ENCODE measurements around the gene PARD6G. TPM values are rescaled to one million over a fixed set of nuclear protein-coding genes. Genes with fewer than 3 reads are reported as not detected.

The PARD6G gene
- total and polyA plus RNA-seq, 7 donors, result 0.22 to 1.5 (median 1.1) TPM

DNA sequence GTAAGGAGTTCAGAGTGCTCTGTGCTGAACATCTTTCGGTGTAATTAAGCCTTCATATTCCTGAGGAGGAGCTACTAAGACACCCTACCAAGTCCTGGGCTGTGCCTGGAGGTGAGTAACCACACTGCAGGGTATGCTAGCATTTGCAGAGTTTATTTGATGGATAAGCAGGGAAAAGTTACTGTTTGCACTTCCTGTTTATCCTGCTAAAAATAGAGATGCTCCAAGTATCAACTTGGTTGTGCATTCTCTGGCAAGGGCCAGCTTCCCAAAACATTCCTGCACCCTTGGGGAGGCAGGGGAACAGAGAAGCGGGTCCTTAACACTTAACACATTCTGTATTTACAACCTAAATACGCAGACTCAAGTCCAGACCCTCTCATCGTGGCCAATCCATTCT is 49.8 kb downstream of the PARD6G start:
- DNase-seq, result no peak
- TF ChIP-seq, protein P1, sequence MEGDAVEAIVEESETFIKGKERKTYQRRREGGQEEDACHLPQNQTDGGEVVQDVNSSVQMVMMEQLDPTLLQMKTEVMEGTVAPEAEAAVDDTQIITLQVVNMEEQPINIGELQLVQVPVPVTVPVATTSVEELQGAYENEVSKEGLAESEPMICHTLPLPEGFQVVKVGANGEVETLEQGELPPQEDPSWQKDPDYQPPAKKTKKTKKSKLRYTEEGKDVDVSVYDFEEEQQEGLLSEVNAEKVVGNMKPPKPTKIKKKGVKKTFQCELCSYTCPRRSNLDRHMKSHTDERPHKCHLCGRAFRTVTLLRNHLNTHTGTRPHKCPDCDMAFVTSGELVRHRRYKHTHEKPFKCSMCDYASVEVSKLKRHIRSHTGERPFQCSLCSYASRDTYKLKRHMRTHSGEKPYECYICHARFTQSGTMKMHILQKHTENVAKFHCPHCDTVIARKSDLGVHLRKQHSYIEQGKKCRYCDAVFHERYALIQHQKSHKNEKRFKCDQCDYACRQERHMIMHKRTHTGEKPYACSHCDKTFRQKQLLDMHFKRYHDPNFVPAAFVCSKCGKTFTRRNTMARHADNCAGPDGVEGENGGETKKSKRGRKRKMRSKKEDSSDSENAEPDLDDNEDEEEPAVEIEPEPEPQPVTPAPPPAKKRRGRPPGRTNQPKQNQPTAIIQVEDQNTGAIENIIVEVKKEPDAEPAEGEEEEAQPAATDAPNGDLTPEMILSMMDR (IDR thresholded peaks at IDR 0.05), result no peak
- H3K4me1 ChIP-seq, result no peaks in the 10 kb centered on the region
- no peak overlapping the region for H3K4me3 ChIP-seq
- H3K27ac ChIP-seq, result no peak overlapping the region
- intact Hi-C loops (cut with DNase I), result no loop called here
- H3K36me3 ChIP-seq (ENCODE audit: insufficient read depth in 1 of 2, low read depth in 1 of 2), result no peaks in the 10 kb centered on the region
- no peaks in the 10 kb centered on the region for H3K9me3 ChIP-seq
- WGBS, 3 donors, result 66 to 70% (median 67%) methylated on average over 4 of the region's 4 CpGs
- H3K27me3 ChIP-seq (ENCODE audit: insufficient read depth in 3 of 3, low read length in 2 of 3), result no peaks in the 10 kb centered on the region
- no peak for ATAC-seq

DNA sequence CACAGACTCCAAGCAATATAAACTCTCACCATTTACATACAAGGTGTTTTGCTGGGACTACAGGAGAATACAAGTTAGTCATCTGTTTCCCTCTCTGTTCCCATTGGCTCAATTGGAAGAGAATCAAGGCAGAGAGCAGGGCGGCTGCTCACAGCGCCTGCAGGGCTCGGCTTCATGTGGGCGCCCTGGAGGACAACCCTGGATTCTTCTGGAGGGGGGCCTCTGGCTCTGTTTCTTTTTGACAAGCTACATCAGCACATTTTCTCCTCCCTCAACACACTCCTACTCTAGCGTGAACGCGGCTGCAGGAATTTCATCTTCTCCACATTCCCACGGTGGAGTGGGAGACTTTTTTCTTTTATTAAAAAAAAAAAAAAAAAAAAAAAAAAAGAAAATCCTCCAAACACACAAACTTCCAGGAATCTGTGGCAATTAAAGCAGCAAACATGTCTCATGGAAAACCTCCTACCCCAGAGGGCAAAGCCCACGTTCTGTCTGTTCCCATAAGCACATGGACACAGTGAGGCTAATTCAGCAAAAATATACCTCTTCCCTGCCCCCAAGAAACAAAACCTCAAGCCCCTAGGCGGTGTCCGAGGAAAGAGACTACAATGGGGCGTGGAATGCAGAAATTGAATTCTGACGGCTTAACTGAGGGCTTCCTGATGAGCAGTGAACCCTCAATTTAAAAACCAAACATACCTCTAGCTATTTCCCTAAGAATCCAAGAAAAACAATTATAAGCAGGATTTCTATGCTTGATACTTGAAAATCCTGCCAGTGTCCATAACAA is 50.6 kb downstream of the PARD6G start:
- intact Hi-C loops (cut with DNase I), result no loop called here
- Histone ChIP-seq H3K27ac (no peak overlapping the region), H3K4me1 (no peaks in the 10 kb centered on the region), H3K27me3 (ENCODE audit: insufficient read depth in 3 of 3, low read length in 2 of 3) (no peaks in the 10 kb centered on the region), H3K4me3 (no peak overlapping the region), H3K36me3 (ENCODE audit: insufficient read depth in 1 of 2, low read depth in 1 of 2) (no peaks in the 10 kb centered on the region), H3K9me3 (no peaks in the 10 kb centered on the region)
- no peak for ATAC-seq
- TF ChIP-seq, protein P1 (IDR thresholded peaks at IDR 0.05), result no peak
- WGBS, 3 donors, result 62 to 69% (median 65%) methylated on average over 13 of the region's 13 CpGs
- DNase-seq, result no peak

GRCh38 chr18:80194874-80195570 is 52.3 kb downstream of the PARD6G start:
- DNase-seq, result no peak
- TF ChIP-seq, protein P1 (IDR thresholded peaks at IDR 0.05), result no peak
- no peaks in the 10 kb centered on the region for H3K36me3 ChIP-seq (ENCODE audit: insufficient read depth in 1 of 2, low read depth in 1 of 2)
- no peak overlapping the region for H3K27ac ChIP-seq
- 75 to 90% (median 81%) methylated on average over 15 of the region's 15 CpGs for WGBS, 3 donors
- H3K27me3 ChIP-seq (ENCODE audit: insufficient read depth in 3 of 3, low read length in 2 of 3), result no peaks in the 10 kb centered on the region
- ATAC-seq, result no peak
- no peak overlapping the region for H3K4me3 ChIP-seq
- intact Hi-C loops (cut with DNase I), result no loop called here
- H3K4me1 ChIP-seq, result no peaks in the 10 kb centered on the region
- no peaks in the 10 kb centered on the region for H3K9me3 ChIP-seq

DNA sequence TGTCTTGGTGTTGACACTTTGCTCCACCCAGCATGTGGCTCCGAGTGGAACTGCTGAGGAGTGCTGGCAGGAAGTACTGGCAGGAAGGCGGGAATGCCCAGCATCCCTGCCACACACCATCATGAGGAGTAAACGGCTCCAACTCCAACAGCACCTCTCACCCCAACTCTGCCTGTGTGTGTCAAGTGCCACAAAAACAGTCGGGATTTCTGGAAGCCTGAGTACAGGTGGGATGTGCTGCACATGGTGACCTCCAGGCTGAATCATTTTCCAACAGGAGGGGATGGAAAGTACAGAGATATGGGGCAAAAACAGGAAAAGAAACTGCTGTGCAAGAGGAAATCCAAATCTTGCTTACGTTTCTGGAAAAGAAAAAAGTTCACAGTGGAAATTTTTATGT is 53.6 kb downstream of the PARD6G start:
- TF ChIP-seq, protein P1 (IDR thresholded peaks at IDR 0.05), result no peak
- Histone ChIP-seq H3K9me3 (no peaks in the 10 kb centered on the region), H3K27ac (no peak overlapping the region), H3K27me3 (ENCODE audit: insufficient read depth in 3 of 3, low read length in 2 of 3) (peaks cover 0 to 1% (median 0%) of the 10 kb centered on the region in 3 donors), H3K4me3 (no peak overlapping the region), H3K4me1 (no peaks in the 10 kb centered on the region), H3K36me3 (ENCODE audit: insufficient read depth in 1 of 2, low read depth in 1 of 2) (no peaks in the 10 kb centered on the region)
- WGBS, 3 donors, result 61 to 64% (median 62%) methylated on average over 5 of the region's 5 CpGs
- DNase-seq, result no peak
- intact Hi-C loops (cut with DNase I), result no loop called here
- no peak for ATAC-seq
